NCI-H526 (cell line): ENCODE data around the gene RPL27A.

Experiments used
- DNase-seq, 2 experiments: peaks; one replicate each; lab custom pipeline; 2025; lab: John Stamatoyannopoulos, UW

RPL27A gene

GRCh38 chr11:8699903-8700302, 17.3 kb downstream of the RPL27A start:
- peak; percentile 9 to 51 for DNase-seq

- DNase-seq, result no peak
These were observed 19.5 kb downstream of the RPL27A start for GRCh38 chr11:8701891-8702597.

GRCh38 chr11:8702598-8702915, 20.0 kb downstream of the RPL27A start:
- no peak for DNase-seq

- DNase-seq, result no peak
These were observed 21.5 kb downstream of the RPL27A start for GRCh38 chr11:8704136-8704535.

- no peak for DNase-seq
These were observed 22.6 kb downstream of the RPL27A start for GRCh38 chr11:8705146-8705545.

- DNase-seq, result no peak
These were observed 24.3 kb downstream of the RPL27A start for GRCh38 chr11:8706673-8707432.

- no peak for DNase-seq
These were observed 25.1 kb downstream of the RPL27A start for GRCh38 chr11:8707541-8708191.

GRCh38 chr11:8709002-8709672, 26.5 kb downstream of the RPL27A start:
- DNase-seq, result no peak

GRCh38 chr11:8709777-8710176, 27.2 kb downstream of the RPL27A start:
- no peak for DNase-seq

GRCh38 chr11:8711895-8712442, 29.4 kb downstream of the RPL27A start:
- no peak for DNase-seq

GRCh38 chr11:8712506-8712905, 29.9 kb downstream of the RPL27A start:
- no peak for DNase-seq

GRCh38 chr11:8713760-8714454, 31.3 kb downstream of the RPL27A start:
- no peak for DNase-seq

GRCh38 chr11:8714622-8715225, 32.1 kb downstream of the RPL27A start:
- no peak for DNase-seq

- no peak for DNase-seq
These were observed 32.9 kb downstream of the RPL27A start for GRCh38 chr11:8715501-8715900.

- no peak for DNase-seq
These were observed 34.9 kb downstream of the RPL27A start for GRCh38 chr11:8717544-8717875.

GRCh38 chr11:8717876-8718753, 35.5 kb downstream of the RPL27A start:
- DNase-seq, result no peak

- no peak for DNase-seq
These were observed 36.6 kb downstream of the RPL27A start for GRCh38 chr11:8719211-8719649.

GRCh38 chr11:8719721-8720120, 37.1 kb downstream of the RPL27A start:
- DNase-seq, result no peak

- no peak for DNase-seq
These were observed 37.8 kb downstream of the RPL27A start for GRCh38 chr11:8720352-8720751.

GRCh38 chr11:8720868-8721608, 38.4 kb downstream of the RPL27A start:
- peak; percentile 91 for DNase-seq
